Common myeloid progenitor, CD34-positive (primary cell): ENCODE data around the gene SUZ12.
A peak's percentile ranks its signal among the peaks of the same experiment; 100 is the strongest.
"Not testable (repeated sequence)": the region's sequence is repeated elsewhere in the genome, so short reads cannot be mapped to it uniquely, and the experiment has no call there.

ENCODE experiments used
- CTCF ChIA-PET: fragments of 350-600 bp; sonication (Branson Sonifier 250); formaldehyde crosslinking; loops from one replicate; lab custom pipeline; 2021; ENCODE audit warnings: antibody characterized with exemption; lab: Charles Lee
- POLR2A ChIA-PET: fragments of 350-600 bp; sonication (Branson Sonifier 250); formaldehyde crosslinking; loops from one replicate; lab custom pipeline; 2021; ENCODE audit warnings: antibody characterized with exemption; lab: Charles Lee
- DNase-seq, 3 donors: peaks; one replicate each; pipeline versions ENCODE4 v3.0.0 to v3.0.0-alpha.2; 2013
- H3K27ac ChIP-seq, 2 experiments: 1 replicate in 1 of 2; 2 replicates in 1 of 2; pipeline ENCODE4 v1.7.0; 2013; ENCODE audit warnings: inconsistent platforms in 2 of 2, low read length in 2 of 2, mild to moderate bottlenecking in 2 of 2, low read depth in 1 of 2, moderate library complexity in 1 of 2; ENCODE audit not compliant: severe bottlenecking in 2 of 2, insufficient read depth in 1 of 2, poor library complexity in 1 of 2
- H3K27me3 ChIP-seq, 5 experiments: replicated peaks in 2 of 5; 1 replicate in 3 of 5; 2 replicates in 2 of 5; pipeline versions ENCODE4 v1.6.1 to v1.7.0; 2013; ENCODE audit warnings: low read length in 4 of 5, mild to moderate bottlenecking in 2 of 5, moderate library complexity in 2 of 5, inconsistent platforms in 1 of 5; ENCODE audit not compliant: insufficient read depth in 5 of 5, control insufficient read depth in 4 of 5
- H3K36me3 ChIP-seq, 4 experiments: 1 replicate in 2 of 4; 2 replicates in 2 of 4; pipeline versions ENCODE4 v1.6.1 to v1.7.0; 2013; ENCODE audit warnings: low read length in 3 of 4, control low read depth in 1 of 4, mild to moderate bottlenecking in 1 of 4; ENCODE audit not compliant: control insufficient read depth in 4 of 4, insufficient read depth in 4 of 4
- H3K4me1 ChIP-seq, 4 experiments: 1 replicate in 3 of 4; 2 replicates in 1 of 4; pipeline versions ENCODE4 v1.6.1 to v1.7.1; 2013; ENCODE audit warnings: low read length in 3 of 4, mild to moderate bottlenecking in 3 of 4, control low read depth in 1 of 4, inconsistent platforms in 1 of 4, moderate library complexity in 1 of 4; ENCODE audit not compliant: control insufficient read depth in 4 of 4, insufficient read depth in 4 of 4; ENCODE audit errors: control extremely low read depth in 1 of 4
- H3K4me3 ChIP-seq, 7 experiments: 1 replicate in 4 of 7; 2 replicates in 3 of 7; pipeline versions ENCODE4 v1.5.1 to v1.7.0; 2013; ENCODE audit warnings: mild to moderate bottlenecking in 7 of 7, low read length in 6 of 7, moderate library complexity in 6 of 7, inconsistent platforms in 2 of 7, low read depth in 2 of 7, control low read depth in 1 of 7; ENCODE audit not compliant: insufficient read depth in 4 of 7, control insufficient read depth in 1 of 7; ENCODE audit errors: extremely low read depth in 1 of 7
- H3K9me3 ChIP-seq, 5 experiments: 1 replicate in 4 of 5; 2 replicates in 1 of 5; pipeline versions ENCODE4 v1.6.1 to v1.7.1; 2013; ENCODE audit warnings: low read length in 4 of 5, mild to moderate bottlenecking in 2 of 5, inconsistent platforms in 1 of 5, low read depth in 1 of 5, moderate library complexity in 1 of 5; ENCODE audit not compliant: control insufficient read depth in 4 of 5, insufficient read depth in 2 of 5; ENCODE audit errors: control extremely low read depth in 1 of 5
- WGBS: methylation state at CpG from one replicate; pipeline ENCODE4 v1.1.5; 2013; ENCODE audit not compliant: insufficient coverage; 5-methylcytosine and 5-hydroxymethylcytosine counted together

Gene SUZ12

GRCh38 chr17:31918701-31919128 is 18.1 kb upstream of the SUZ12 start:
- no peak overlapping the region for H3K4me3 ChIP-seq
- no peaks in the 10 kb centered on the region for H3K36me3 ChIP-seq
- peaks cover 0 to 16% (median 2%) of the 10 kb centered on the region in 5 experiments for H3K27me3 ChIP-seq
- no peaks in the 10 kb centered on the region for H3K9me3 ChIP-seq
- POLR2A ChIA-PET = interaction anchor here (0.6 kb wide), 1 partner anchor 914 kb away, joined by 3 read pairs; no protein-coding TSS in a partner anchor
- WGBS = 100% methylated on average over 2 of the region's 4 CpGs
- CTCF ChIA-PET = no interaction called here
- H3K4me1 ChIP-seq = peaks cover 3 to 10% (median 4%) of the 10 kb centered on the region in 4 experiments
- DNase-seq = no peak
- H3K27ac ChIP-seq = no peak overlapping the region

GRCh38 chr17:31919802-31920525 is 16.8 kb upstream of the SUZ12 start:
- peaks cover 3 to 14% (median 7%) of the 10 kb centered on the region in 4 experiments for H3K4me1 ChIP-seq
- WGBS = 96% methylated on average over 6 of the region's 10 CpGs
- CTCF ChIA-PET = interaction anchor here (1.2 to 1.4 kb wide), 2 partner anchors 14 to 25 kb away, joined by 3 read pairs; no protein-coding TSS in a partner anchor

GRCh38 chr17:31926100-31926729 is 10.6 kb upstream of the SUZ12 start:
- CTCF ChIA-PET = interaction anchor here (1.1 to 1.4 kb wide), 2 partner anchors 22 to 553 kb away, joined by 3 to 4 read pairs; no protein-coding TSS in a partner anchor
- H3K9me3 ChIP-seq = no peaks in the 10 kb centered on the region

More at GRCh38 chr17:31919802-31920525, 16.8 kb upstream of the SUZ12 start:
- no peak overlapping the region for H3K4me3 ChIP-seq
- H3K27ac ChIP-seq = no peak overlapping the region
- no peaks in the 10 kb centered on the region for H3K9me3 ChIP-seq
- no peak for DNase-seq
- H3K36me3 ChIP-seq = no peaks in the 10 kb centered on the region
- peaks cover 0 to 16% (median 2%) of the 10 kb centered on the region in 5 experiments for H3K27me3 ChIP-seq
- POLR2A ChIA-PET = no interaction called here

GRCh38 chr17:31931756-31932155 is 5.1 kb upstream of the SUZ12 start:
- ChIA-PET POLR2A (no interaction called here), CTCF (no interaction called here)
- Histone ChIP-seq H3K4me3 (no peak overlapping the region), H3K36me3 (no peaks in the 10 kb centered on the region), H3K9me3 (no peaks in the 10 kb centered on the region), H3K27ac (no peak overlapping the region), H3K4me1 (no peaks in the 10 kb centered on the region), H3K27me3 (no peaks in the 10 kb centered on the region)
- WGBS = 67% methylated on average over 1 of the region's 1 CpG
- DNase-seq = no peak

More at GRCh38 chr17:31926100-31926729, 10.6 kb upstream of the SUZ12 start:
- POLR2A ChIA-PET = interaction anchor here (0.7 kb wide), 1 partner anchor 527 kb away, joined by 5 read pairs; no protein-coding TSS in a partner anchor
- no peak for DNase-seq
- Histone ChIP-seq H3K27me3 (no peaks in the 10 kb centered on the region), H3K27ac (no peak overlapping the region), H3K4me1 (peaks cover 0 to 8% (median 5%) of the 10 kb centered on the region in 4 experiments), H3K4me3 (no peak overlapping the region), H3K36me3 (no peaks in the 10 kb centered on the region)
- WGBS = 100% methylated on average over 4 of the region's 5 CpGs

DNA sequence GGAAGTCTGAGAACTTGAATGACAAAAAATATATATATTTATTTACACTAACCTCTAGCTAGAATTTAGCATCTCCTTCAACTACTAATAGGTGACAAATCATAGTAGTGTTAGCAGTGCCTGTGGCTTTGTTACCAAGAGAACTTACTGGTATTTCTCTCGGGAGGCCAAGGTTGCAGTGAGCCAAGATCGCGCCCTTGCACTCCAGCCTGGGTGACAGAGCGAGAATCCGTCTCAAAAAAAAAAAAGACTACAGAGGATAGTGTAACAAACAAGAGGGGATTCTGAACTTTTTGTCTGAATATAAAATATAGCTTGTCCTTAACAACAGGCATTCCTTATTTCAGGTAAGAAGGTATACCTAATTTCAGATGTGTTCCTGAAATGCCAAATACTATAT is 1.3 kb upstream of the SUZ12 start:
- Histone ChIP-seq H3K27ac (no peak overlapping the region), H3K4me1 (peaks cover 0 to 6% (median 2%) of the 10 kb centered on the region in 4 experiments), H3K4me3 (no peak overlapping the region), H3K36me3 (no peaks in the 10 kb centered on the region), H3K27me3 (no peaks in the 10 kb centered on the region), H3K9me3 (no peaks in the 10 kb centered on the region)
- DNase-seq = no peak
- ChIA-PET CTCF (interaction anchor here (1.0 to 1.7 kb wide), 4 partner anchors 12 to 29 kb away, joined by 3 to 6 read pairs (median 4); no protein-coding TSS in a partner anchor), POLR2A (interaction anchor here (0.6 kb wide), 1 partner anchor 8 kb away, joined by 4 read pairs; no protein-coding TSS in a partner anchor)
- 100% methylated on average over 3 of the region's 5 CpGs for WGBS

GRCh38 chr17:31937926-31938641 is 1.3 kb downstream of the SUZ12 start:
- Histone ChIP-seq H3K27ac (peak overlapping the region in 1 of 2 experiments; percentile 34), H3K4me3 (peak overlapping the region in 6 of 7 experiments; percentile 54 to 77 (median 66))
- no CpG with 5 or more reads among the region's 12 CpGs for WGBS
- H3K4me1 ChIP-seq, CTCF ChIA-PET, POLR2A ChIA-PET, H3K36me3 ChIP-seq, H3K9me3 ChIP-seq, DNase-seq, H3K27me3 ChIP-seq: not testable (repeated sequence)
